ENCODE results near the gene WIPF2. TPM values are rescaled to one million over a fixed set of nuclear protein-coding genes. Genes with fewer than 3 reads are reported as not detected.

WIPF2 gene
- total RNA-seq, 1 donor from 2014 or later = 25.4 TPM

DNA sequence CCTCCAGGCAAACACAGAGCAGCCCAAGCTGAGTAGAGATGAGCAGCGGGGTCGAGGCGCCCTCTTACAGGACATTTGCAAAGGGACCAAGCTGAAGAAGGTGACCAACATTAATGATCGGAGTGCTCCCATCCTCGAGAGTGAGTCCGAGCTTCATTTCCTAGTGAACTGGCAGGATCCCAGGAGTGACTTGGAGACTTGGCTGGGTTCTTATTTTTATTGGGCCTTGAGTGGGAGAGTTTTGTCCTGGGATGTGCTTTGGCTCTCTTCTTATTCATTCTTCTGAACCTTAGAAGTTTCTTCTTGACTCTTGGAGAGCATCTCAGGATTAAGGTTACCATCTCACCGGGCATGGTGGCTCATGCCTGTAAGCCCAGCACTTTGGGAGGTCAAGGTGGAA, 41.4 kb downstream of the WIPF2 start:
- peaks cover 2% of the 10 kb centered on the region for H3K27me3 Mint-ChIP-seq (ENCODE audit: unreplicated experiment)
- no peak overlapping the region for H3K4me3 Mint-ChIP-seq (ENCODE audit: unreplicated experiment)
- no peak overlapping the region for H3K27ac Mint-ChIP-seq (ENCODE audit: unreplicated experiment)
- no peaks in the 10 kb centered on the region for H3K4me1 Mint-ChIP-seq (ENCODE audit: low read depth, unreplicated experiment)
- no peak for TF ChIP-seq CTCF (IDR thresholded peaks at IDR 0.05; ENCODE audit: partially characterized antibody, unreplicated experiment)
- H3K9me3 Mint-ChIP-seq (ENCODE audit: unreplicated experiment) = no peaks in the 10 kb centered on the region
- H3K36me3 Mint-ChIP-seq (ENCODE audit: unreplicated experiment) = peaks cover 4% of the 10 kb centered on the region
- DNase-seq = no peak

GRCh38 chr17:40264458-40265185, 45.5 kb downstream of the WIPF2 start:
- no peaks in the 10 kb centered on the region for H3K9me3 Mint-ChIP-seq (ENCODE audit: unreplicated experiment)
- H3K27me3 Mint-ChIP-seq (ENCODE audit: unreplicated experiment) = no peaks in the 10 kb centered on the region
- H3K4me1 Mint-ChIP-seq (ENCODE audit: low read depth, unreplicated experiment) = no peaks in the 10 kb centered on the region
- no peak for DNase-seq
- peaks cover 4% of the 10 kb centered on the region for H3K36me3 Mint-ChIP-seq (ENCODE audit: unreplicated experiment)
- H3K4me3 Mint-ChIP-seq (ENCODE audit: unreplicated experiment) = no peak overlapping the region
- no peak overlapping the region for H3K27ac Mint-ChIP-seq (ENCODE audit: unreplicated experiment)
- TF ChIP-seq CTCF (IDR thresholded peaks at IDR 0.05; ENCODE audit: partially characterized antibody, unreplicated experiment) = no peak

- DNase-seq = no peak
- H3K36me3 Mint-ChIP-seq (ENCODE audit: unreplicated experiment) = peaks cover 4% of the 10 kb centered on the region
- no peak for TF ChIP-seq CTCF (IDR thresholded peaks at IDR 0.05; ENCODE audit: partially characterized antibody, unreplicated experiment)
- H3K4me1 Mint-ChIP-seq (ENCODE audit: low read depth, unreplicated experiment) = no peaks in the 10 kb centered on the region
- no peaks in the 10 kb centered on the region for H3K27me3 Mint-ChIP-seq (ENCODE audit: unreplicated experiment)
- H3K9me3 Mint-ChIP-seq (ENCODE audit: unreplicated experiment) = no peaks in the 10 kb centered on the region
- H3K4me3 Mint-ChIP-seq (ENCODE audit: unreplicated experiment) = no peak overlapping the region
- H3K27ac Mint-ChIP-seq (ENCODE audit: unreplicated experiment) = no peak overlapping the region
These were observed 46.2 kb downstream of the WIPF2 start for GRCh38 chr17:40265337-40265736.

GRCh38 chr17:40266882-40267281, 47.8 kb downstream of the WIPF2 start:
- Mint-ChIP-seq H3K4me3 (ENCODE audit: unreplicated experiment) (no peak overlapping the region), H3K27me3 (ENCODE audit: unreplicated experiment) (no peaks in the 10 kb centered on the region), H3K27ac (ENCODE audit: unreplicated experiment) (no peak overlapping the region), H3K9me3 (ENCODE audit: unreplicated experiment) (no peaks in the 10 kb centered on the region), H3K36me3 (ENCODE audit: unreplicated experiment) (peaks cover 4% of the 10 kb centered on the region), H3K4me1 (ENCODE audit: low read depth, unreplicated experiment) (no peaks in the 10 kb centered on the region)
- TF ChIP-seq CTCF (IDR thresholded peaks at IDR 0.05; ENCODE audit: partially characterized antibody, unreplicated experiment) = no peak
- DNase-seq = no peak

GRCh38 chr17:40268141-40268712, 49.1 kb downstream of the WIPF2 start:
- Mint-ChIP-seq H3K36me3 (ENCODE audit: unreplicated experiment) (no peaks in the 10 kb centered on the region), H3K4me3 (ENCODE audit: unreplicated experiment) (no peak overlapping the region), H3K9me3 (ENCODE audit: unreplicated experiment) (no peaks in the 10 kb centered on the region), H3K4me1 (ENCODE audit: low read depth, unreplicated experiment) (no peaks in the 10 kb centered on the region), H3K27ac (ENCODE audit: unreplicated experiment) (no peak overlapping the region), H3K27me3 (ENCODE audit: unreplicated experiment) (no peaks in the 10 kb centered on the region)
- TF ChIP-seq CTCF (IDR thresholded peaks at IDR 0.05; ENCODE audit: partially characterized antibody, unreplicated experiment) = no peak
- no peak for DNase-seq
